Mesendoderm (in vitro differentiated cells): ENCODE results near the gene CADM2.

Experiments
- DNase-seq: peaks from one replicate; pipeline ENCODE4 v3.0.0; 2013
- H2AK5ac ChIP-seq: 2 replicates; pipeline ENCODE4 v1.6.1; 2013; ENCODE audit warnings: low read length, inconsistent platforms
- H2BK120ac ChIP-seq: 2 replicates; pipeline ENCODE4 v1.6.1; 2013; ENCODE audit warnings: low read depth, mild to moderate bottlenecking, low read length, moderate library complexity, mixed read lengths
- H2BK15ac ChIP-seq: replicated peaks from 2 replicates; pipeline ENCODE4 v1.6.1; 2013; ENCODE audit warnings: low read depth, mild to moderate bottlenecking, moderate library complexity
- H2BK5ac ChIP-seq: 2 replicates; pipeline ENCODE4 v1.6.1; 2013; ENCODE audit warnings: low read length, inconsistent platforms
- H3K18ac ChIP-seq: 2 replicates; pipeline ENCODE4 v1.6.1; 2013; ENCODE audit warnings: mild to moderate bottlenecking, low read length, mixed read lengths
- H3K23ac ChIP-seq: one replicate; pipeline ENCODE4 v1.6.1; 2013; ENCODE audit warnings: low read length
- H3K27ac ChIP-seq: 2 replicates; pipeline ENCODE4 v1.5.1; 2013; ENCODE audit warnings: low read depth, mild to moderate bottlenecking, inconsistent platforms, low read length, moderate library complexity
- H3K27me3 ChIP-seq: 2 replicates; pipeline ENCODE4 v1.6.1; 2013; ENCODE audit warnings: low read length, control low read depth, mild to moderate bottlenecking, inconsistent platforms; ENCODE audit not compliant: insufficient read depth, poor library complexity
- H3K36me3 ChIP-seq: 2 replicates; pipeline ENCODE4 v1.6.1; 2013; ENCODE audit warnings: low read length, inconsistent platforms; ENCODE audit not compliant: control insufficient read depth, insufficient read depth
- H3K4ac ChIP-seq: one replicate; pipeline ENCODE4 v1.6.1; 2013; ENCODE audit warnings: low read depth, mild to moderate bottlenecking, low read length, moderate library complexity
- H3K4me1 ChIP-seq: 2 replicates; pipeline ENCODE4 v1.6.1; 2013; ENCODE audit warnings: low read depth, low read length, inconsistent platforms; ENCODE audit not compliant: control insufficient read depth
- H3K4me2 ChIP-seq: 2 replicates; pipeline ENCODE4 v1.6.1; 2013; ENCODE audit warnings: low read length
- H3K4me3 ChIP-seq: 2 replicates; pipeline ENCODE4 v1.5.1; 2013; ENCODE audit warnings: mild to moderate bottlenecking, low read length
- H3K56ac ChIP-seq: one replicate; pipeline ENCODE4 v1.6.1; 2013; ENCODE audit warnings: low read length
- H3K79me1 ChIP-seq: 2 replicates; pipeline ENCODE4 v1.6.1; 2013; ENCODE audit warnings: low read length, inconsistent platforms
- H3K79me2 ChIP-seq: 2 replicates; pipeline ENCODE4 v1.6.1; 2013; ENCODE audit warnings: mild to moderate bottlenecking, low read length; ENCODE audit not compliant: control insufficient read depth, insufficient read depth
- H3K9ac ChIP-seq: 2 replicates; pipeline ENCODE4 v1.6.1; 2013; ENCODE audit warnings: low read length, inconsistent platforms
- H4K5ac ChIP-seq: one replicate; pipeline ENCODE4 v1.6.1; 2013; ENCODE audit warnings: low read length
- H4K8ac ChIP-seq: one replicate; pipeline ENCODE4 v1.6.1; 2013; ENCODE audit warnings: low read depth, mild to moderate bottlenecking, control low read depth, low read length, moderate library complexity
- WGBS: extraction: QIAGEN DNeasy Blood & Tissue Kit; methylation state at CpG from one replicate; pipeline ENCODE4 v1.1.7; 2013; ENCODE audit warnings: low lambda C conversion rate, missing lambda C conversion rate; ENCODE audit not compliant: insufficient coverage; ENCODE audit errors: extremely low coverage; 5-methylcytosine and 5-hydroxymethylcytosine counted together
- small RNA-seq: library from polyadenylated mRNA; stranded (forward); fragments of <200 nt; extraction: miRNeasy Mini kit (QIAGEN cat#:217004); gene quantifications from one replicate; pipeline ENCODE3, GENCODE V24; 2013; ENCODE audit not compliant: insufficient read depth

Gene CADM2

GRCh38 chr3:86073799-86074198 lies 1115.0 kb downstream of the CADM2 start:
- no peak for DNase-seq
- no peak overlapping the region for H2BK15ac ChIP-seq
- H3K4me1 ChIP-seq = no peaks in the 10 kb centered on the region
- H2AK5ac ChIP-seq = no peak overlapping the region
- no peak overlapping the region for H3K4me3 ChIP-seq
- H3K4ac ChIP-seq = no peak overlapping the region
- H3K18ac ChIP-seq = no peak overlapping the region
- no peaks in the 10 kb centered on the region for H3K27me3 ChIP-seq
- H3K36me3 ChIP-seq = no peaks in the 10 kb centered on the region
- H3K79me2 ChIP-seq = no peaks in the 10 kb centered on the region
- H2BK5ac ChIP-seq = no peak overlapping the region
- no peak overlapping the region for H2BK120ac ChIP-seq
- H3K79me1 ChIP-seq = no peaks in the 10 kb centered on the region
- no peak overlapping the region for H3K4me2 ChIP-seq
- H3K56ac ChIP-seq = no peak overlapping the region
- H3K27ac ChIP-seq = no peak overlapping the region
- no peak overlapping the region for H4K5ac ChIP-seq
- no peak overlapping the region for H4K8ac ChIP-seq
- WGBS = 100% methylated on average over 1 of the region's 2 CpGs
- no peak overlapping the region for H3K23ac ChIP-seq
- H3K9ac ChIP-seq = no peak overlapping the region

- Histone ChIP-seq H3K79me2 (no peaks in the 10 kb centered on the region), H4K5ac (no peak overlapping the region), H3K4me2 (no peak overlapping the region), H3K36me3 (no peaks in the 10 kb centered on the region), H2BK15ac (no peak overlapping the region), H3K79me1 (no peaks in the 10 kb centered on the region), H3K9ac (no peak overlapping the region), H4K8ac (no peak overlapping the region), H2AK5ac (no peak overlapping the region), H2BK120ac (no peak overlapping the region), H3K23ac (no peak overlapping the region), H2BK5ac (no peak overlapping the region), H3K18ac (no peak overlapping the region), H3K4ac (no peak overlapping the region), H3K27me3 (no peaks in the 10 kb centered on the region), H3K27ac (no peak overlapping the region), H3K56ac (no peak overlapping the region), H3K4me3 (no peak overlapping the region), H3K4me1 (no peaks in the 10 kb centered on the region)
- WGBS = no CpG with 5 or more reads among the region's 6 CpGs
- no peak for DNase-seq
Measured at GRCh38 chr3:86087160-86087871, 1128.5 kb downstream of the CADM2 start.

GRCh38 chr3:86104154-86104553 lies 1145.4 kb downstream of the CADM2 start:
- no peaks in the 10 kb centered on the region for H3K79me1 ChIP-seq
- DNase-seq = peak; percentile 36
- H3K23ac ChIP-seq = no peak overlapping the region
- no peak overlapping the region for H2BK120ac ChIP-seq
- no peak overlapping the region for H3K18ac ChIP-seq
- H4K5ac ChIP-seq = no peak overlapping the region
- no peak overlapping the region for H2BK15ac ChIP-seq
- no peak overlapping the region for H3K27ac ChIP-seq
- H3K9ac ChIP-seq = no peak overlapping the region
- H4K8ac ChIP-seq = no peak overlapping the region
- no peak overlapping the region for H2AK5ac ChIP-seq
- H3K79me2 ChIP-seq = no peaks in the 10 kb centered on the region
- no peak overlapping the region for H3K56ac ChIP-seq
- no peaks in the 10 kb centered on the region for H3K4me1 ChIP-seq
- no peak overlapping the region for H2BK5ac ChIP-seq
- no peaks in the 10 kb centered on the region for H3K36me3 ChIP-seq
- H3K4me3 ChIP-seq = no peak overlapping the region
- no peak overlapping the region for H3K4ac ChIP-seq
- no CpG with 5 or more reads among the region's 1 CpG for WGBS
- no peak overlapping the region for H3K4me2 ChIP-seq
- H3K27me3 ChIP-seq = no peaks in the 10 kb centered on the region

DNA sequence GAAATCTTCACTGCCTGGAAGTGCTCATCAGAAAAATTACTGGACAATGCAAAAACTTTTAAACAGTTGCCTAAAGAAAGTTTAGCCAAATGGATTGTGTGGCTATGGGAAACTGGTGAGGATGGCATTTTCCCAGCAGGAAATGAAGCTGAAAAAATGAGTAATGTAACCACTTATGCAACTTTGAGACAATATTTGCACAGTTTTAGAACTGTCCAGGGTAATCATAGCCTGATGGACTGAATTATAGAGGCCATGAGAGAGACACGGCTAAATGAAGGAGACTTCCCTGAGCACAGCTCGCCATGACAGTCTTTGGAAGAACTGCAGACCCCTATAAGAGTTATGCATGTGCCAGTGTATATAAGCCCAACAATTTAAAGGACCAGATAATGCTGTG lies 1150.6 kb downstream of the CADM2 start:
- no peak for DNase-seq
- Histone ChIP-seq H3K4me3 (no peak overlapping the region), H3K79me2 (no peaks in the 10 kb centered on the region), H3K56ac (no peak overlapping the region), H4K8ac (no peak overlapping the region), H2BK5ac (no peak overlapping the region), H4K5ac (no peak overlapping the region), H3K4ac (no peak overlapping the region), H2BK15ac (no peak overlapping the region), H3K4me2 (no peak overlapping the region), H3K27ac (no peak overlapping the region), H3K27me3 (no peaks in the 10 kb centered on the region), H3K36me3 (no peaks in the 10 kb centered on the region), H3K79me1 (no peaks in the 10 kb centered on the region), H3K23ac (no peak overlapping the region), H3K9ac (no peak overlapping the region), H2AK5ac (no peak overlapping the region), H3K18ac (no peak overlapping the region), H3K4me1 (no peaks in the 10 kb centered on the region), H2BK120ac (no peak overlapping the region)
- WGBS = no CpG with 5 or more reads among the region's 2 CpGs

Small RNA genes within 50 kb of the gene (small RNA-seq; reads per million reads assigned to genes)
- 9.7 reads per million, percentile 85 among the genes with 10 or more reads in this experiment for gene MIR5688
